Measurements from ENCODE around the gene PTPRT.

DNA sequence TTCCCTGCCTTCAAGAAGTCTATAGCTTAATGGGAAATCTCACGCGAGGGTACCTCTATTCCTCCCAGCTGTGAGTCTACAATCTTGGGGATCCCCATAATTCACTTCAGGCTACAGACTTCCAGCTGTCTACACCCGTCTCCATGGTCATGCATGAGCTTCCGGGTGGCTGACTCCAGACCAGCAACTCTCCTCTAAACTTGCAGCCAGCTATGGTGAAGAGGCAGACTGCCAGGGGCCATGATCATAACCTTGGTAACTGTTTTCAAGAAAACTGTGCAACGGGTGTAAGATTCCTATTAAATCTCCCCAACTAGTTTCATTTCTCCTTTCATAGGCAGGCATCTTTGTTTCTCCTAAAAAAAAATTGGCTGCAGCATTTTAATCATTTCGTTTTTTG, 1037.1 kb downstream of the PTPRT start:
- TF ChIP-seq, protein P1, sequence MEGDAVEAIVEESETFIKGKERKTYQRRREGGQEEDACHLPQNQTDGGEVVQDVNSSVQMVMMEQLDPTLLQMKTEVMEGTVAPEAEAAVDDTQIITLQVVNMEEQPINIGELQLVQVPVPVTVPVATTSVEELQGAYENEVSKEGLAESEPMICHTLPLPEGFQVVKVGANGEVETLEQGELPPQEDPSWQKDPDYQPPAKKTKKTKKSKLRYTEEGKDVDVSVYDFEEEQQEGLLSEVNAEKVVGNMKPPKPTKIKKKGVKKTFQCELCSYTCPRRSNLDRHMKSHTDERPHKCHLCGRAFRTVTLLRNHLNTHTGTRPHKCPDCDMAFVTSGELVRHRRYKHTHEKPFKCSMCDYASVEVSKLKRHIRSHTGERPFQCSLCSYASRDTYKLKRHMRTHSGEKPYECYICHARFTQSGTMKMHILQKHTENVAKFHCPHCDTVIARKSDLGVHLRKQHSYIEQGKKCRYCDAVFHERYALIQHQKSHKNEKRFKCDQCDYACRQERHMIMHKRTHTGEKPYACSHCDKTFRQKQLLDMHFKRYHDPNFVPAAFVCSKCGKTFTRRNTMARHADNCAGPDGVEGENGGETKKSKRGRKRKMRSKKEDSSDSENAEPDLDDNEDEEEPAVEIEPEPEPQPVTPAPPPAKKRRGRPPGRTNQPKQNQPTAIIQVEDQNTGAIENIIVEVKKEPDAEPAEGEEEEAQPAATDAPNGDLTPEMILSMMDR (conservative IDR thresholded peaks at IDR 0.05 in 1 of 2, IDR thresholded peaks at IDR 0.05 in 1 of 2; ENCODE audit: low read depth in 1 of 2, low read length in 2 of 2): no peak
- no peak for TF ChIP-seq EZH2 (IDR thresholded peaks at IDR 0.05; ENCODE audit: low read length, missing control alignments)
